ENCODE measurements around the gene ADCY2. TPM values are rescaled to one million over a fixed set of nuclear protein-coding genes. Genes with fewer than 3 reads are reported as not detected.

The ADCY2 gene
- total RNA-seq, 2 donors from 2014 or later = 5.2 to 17.7 TPM

DNA sequence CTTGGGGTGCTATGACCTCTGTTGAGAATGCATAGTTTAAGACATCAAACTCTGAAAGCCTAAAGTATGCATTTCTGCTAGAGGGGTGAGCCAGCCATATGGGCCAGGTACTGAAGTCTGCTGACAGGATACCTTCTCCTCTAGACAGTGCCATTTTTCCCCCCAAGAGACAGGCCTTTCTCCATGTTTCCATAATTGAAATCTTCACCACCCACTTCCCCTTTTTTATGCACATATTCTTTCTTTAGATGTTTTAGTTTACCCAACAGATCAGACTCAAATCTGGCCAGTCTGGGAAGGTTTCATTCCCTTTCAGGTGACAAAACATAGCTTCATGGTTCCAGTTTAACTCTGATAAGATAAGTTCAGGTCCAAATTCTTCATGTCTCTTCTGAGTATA lies 212.8 kb downstream of the ADCY2 start:
- Histone ChIP-seq H3K27ac (no peak overlapping the region), H3K36me3 (no peaks in the 10 kb centered on the region), H3K4me3 (no peak overlapping the region), H3K4me1 (replicated peaks) (no peaks in the 10 kb centered on the region), H3K27me3 (replicated peaks; ENCODE audit: insufficient read depth) (no peaks in the 10 kb centered on the region), H3K9me3 (no peaks in the 10 kb centered on the region)
- intact Hi-C loops (cut with DNase I) = no loop called here
- TF ChIP-seq POLR2A (IDR thresholded peaks at IDR 0.05) = no peak
- TF ChIP-seq POLR2AphosphoS5 (IDR thresholded peaks at IDR 0.05) = no peak
- TF ChIP-seq, protein P1, sequence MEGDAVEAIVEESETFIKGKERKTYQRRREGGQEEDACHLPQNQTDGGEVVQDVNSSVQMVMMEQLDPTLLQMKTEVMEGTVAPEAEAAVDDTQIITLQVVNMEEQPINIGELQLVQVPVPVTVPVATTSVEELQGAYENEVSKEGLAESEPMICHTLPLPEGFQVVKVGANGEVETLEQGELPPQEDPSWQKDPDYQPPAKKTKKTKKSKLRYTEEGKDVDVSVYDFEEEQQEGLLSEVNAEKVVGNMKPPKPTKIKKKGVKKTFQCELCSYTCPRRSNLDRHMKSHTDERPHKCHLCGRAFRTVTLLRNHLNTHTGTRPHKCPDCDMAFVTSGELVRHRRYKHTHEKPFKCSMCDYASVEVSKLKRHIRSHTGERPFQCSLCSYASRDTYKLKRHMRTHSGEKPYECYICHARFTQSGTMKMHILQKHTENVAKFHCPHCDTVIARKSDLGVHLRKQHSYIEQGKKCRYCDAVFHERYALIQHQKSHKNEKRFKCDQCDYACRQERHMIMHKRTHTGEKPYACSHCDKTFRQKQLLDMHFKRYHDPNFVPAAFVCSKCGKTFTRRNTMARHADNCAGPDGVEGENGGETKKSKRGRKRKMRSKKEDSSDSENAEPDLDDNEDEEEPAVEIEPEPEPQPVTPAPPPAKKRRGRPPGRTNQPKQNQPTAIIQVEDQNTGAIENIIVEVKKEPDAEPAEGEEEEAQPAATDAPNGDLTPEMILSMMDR (IDR thresholded peaks at IDR 0.05) = no peak
- no peak for DNase-seq (ENCODE audit: low spot score)

DNA sequence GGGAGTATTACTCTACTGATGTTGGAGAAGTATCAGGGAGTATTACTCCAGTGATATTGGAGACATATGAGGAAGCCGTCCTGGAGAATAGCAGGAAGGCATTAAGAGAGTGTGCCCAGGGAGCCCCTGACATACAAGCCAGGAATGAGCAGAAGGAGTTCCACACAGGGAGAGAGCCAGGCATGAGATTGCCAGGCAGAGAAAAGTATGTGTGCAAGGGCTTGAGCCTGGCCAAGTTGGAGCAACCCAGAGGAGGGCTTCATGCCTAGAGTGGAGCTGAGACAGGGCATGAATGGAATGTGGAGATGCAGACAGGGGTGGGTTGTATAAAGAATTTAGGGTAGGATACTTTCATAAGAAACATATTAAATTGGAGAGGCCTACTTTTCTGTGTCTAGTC lies 213.8 kb downstream of the ADCY2 start:
- Histone ChIP-seq H3K27ac (no peak overlapping the region), H3K9me3 (no peaks in the 10 kb centered on the region), H3K4me1 (replicated peaks) (no peaks in the 10 kb centered on the region), H3K27me3 (replicated peaks; ENCODE audit: insufficient read depth) (no peaks in the 10 kb centered on the region), H3K4me3 (no peak overlapping the region), H3K36me3 (no peaks in the 10 kb centered on the region)
- no peak for DNase-seq (ENCODE audit: low spot score)
- intact Hi-C loops (cut with DNase I) = no loop called here
- TF ChIP-seq, protein P1 (IDR thresholded peaks at IDR 0.05) = no peak
- 86% methylated on average over 1 of the region's 1 CpG for WGBS

DNA sequence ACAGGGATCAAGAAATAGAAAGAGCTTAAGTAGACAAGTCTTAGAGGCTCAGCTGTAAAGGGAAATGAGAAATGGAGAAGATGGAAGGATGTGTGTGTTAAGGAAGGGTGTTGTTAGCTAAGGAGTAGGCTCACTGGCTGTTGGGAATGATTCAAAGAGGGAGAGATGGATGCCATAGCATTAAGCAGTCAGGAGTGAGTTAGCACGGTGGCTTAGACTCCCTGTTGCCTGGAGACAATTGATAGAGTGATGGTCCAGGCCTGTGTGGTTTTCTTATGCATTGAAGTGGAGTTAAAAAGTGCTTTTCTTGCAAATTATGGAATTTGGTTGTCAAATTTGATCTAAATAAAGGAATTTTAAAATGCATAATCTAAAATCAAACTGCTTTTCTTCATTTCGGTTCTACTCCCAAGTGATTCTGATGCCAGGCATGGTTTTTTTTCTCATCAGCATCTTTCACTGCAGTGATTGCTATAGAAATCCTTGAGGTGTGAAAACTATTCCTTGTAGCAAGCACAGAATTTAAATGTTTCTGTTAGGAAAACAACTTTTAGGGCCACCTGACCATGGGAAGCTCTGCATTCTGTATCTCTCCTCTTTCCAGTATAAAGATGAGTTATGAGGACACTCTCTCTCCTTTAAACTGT lies 214.7 kb downstream of the ADCY2 start:
- H3K9me3 ChIP-seq = no peaks in the 10 kb centered on the region
- no peak for TF ChIP-seq POLR2AphosphoS5 (IDR thresholded peaks at IDR 0.05)
- no peak for TF ChIP-seq POLR2A (IDR thresholded peaks at IDR 0.05)
- TF ChIP-seq, protein P1 (IDR thresholded peaks at IDR 0.05) = no peak
- no peak overlapping the region for H3K27ac ChIP-seq
- intact Hi-C loops (cut with DNase I) = no loop called here
- no peak overlapping the region for H3K4me3 ChIP-seq
- DNase-seq (ENCODE audit: low spot score) = no peak
- 87% methylated on average over 2 of the region's 2 CpGs for WGBS
- H3K36me3 ChIP-seq = no peaks in the 10 kb centered on the region
- no peaks in the 10 kb centered on the region for H3K27me3 ChIP-seq (replicated peaks; ENCODE audit: insufficient read depth)
- no peaks in the 10 kb centered on the region for H3K4me1 ChIP-seq (replicated peaks)

DNA sequence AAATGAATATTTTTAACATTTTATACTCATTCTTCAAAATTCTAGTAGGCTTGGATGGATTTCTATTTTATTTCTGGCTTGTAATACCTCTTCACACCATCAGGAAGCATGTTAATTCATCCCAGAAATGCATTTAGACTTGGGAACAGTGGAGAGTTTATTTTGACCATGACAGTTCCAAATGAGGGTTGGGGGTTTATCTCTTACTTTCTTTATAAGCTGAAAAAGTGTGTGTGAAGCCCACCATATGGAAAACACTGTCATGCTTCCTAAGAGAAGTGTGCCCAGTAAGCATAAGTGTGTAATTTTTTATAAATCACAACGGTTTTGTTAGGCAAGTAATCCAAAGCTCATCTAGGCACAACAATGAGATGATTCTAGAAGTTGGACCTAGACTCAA lies 215.6 kb downstream of the ADCY2 start:
- Histone ChIP-seq H3K4me3 (no peak overlapping the region), H3K9me3 (no peaks in the 10 kb centered on the region), H3K4me1 (replicated peaks) (no peaks in the 10 kb centered on the region), H3K36me3 (no peaks in the 10 kb centered on the region), H3K27ac (no peak overlapping the region), H3K27me3 (replicated peaks; ENCODE audit: insufficient read depth) (no peaks in the 10 kb centered on the region)
- intact Hi-C loops (cut with DNase I) = no loop called here
- 75% methylated on average over 1 of the region's 1 CpG for WGBS
- DNase-seq (ENCODE audit: low spot score) = no peak
- TF ChIP-seq, protein P1 (IDR thresholded peaks at IDR 0.05) = no peak
- TF ChIP-seq POLR2AphosphoS5 (IDR thresholded peaks at IDR 0.05) (no peak), POLR2A (IDR thresholded peaks at IDR 0.05) (no peak)

DNA sequence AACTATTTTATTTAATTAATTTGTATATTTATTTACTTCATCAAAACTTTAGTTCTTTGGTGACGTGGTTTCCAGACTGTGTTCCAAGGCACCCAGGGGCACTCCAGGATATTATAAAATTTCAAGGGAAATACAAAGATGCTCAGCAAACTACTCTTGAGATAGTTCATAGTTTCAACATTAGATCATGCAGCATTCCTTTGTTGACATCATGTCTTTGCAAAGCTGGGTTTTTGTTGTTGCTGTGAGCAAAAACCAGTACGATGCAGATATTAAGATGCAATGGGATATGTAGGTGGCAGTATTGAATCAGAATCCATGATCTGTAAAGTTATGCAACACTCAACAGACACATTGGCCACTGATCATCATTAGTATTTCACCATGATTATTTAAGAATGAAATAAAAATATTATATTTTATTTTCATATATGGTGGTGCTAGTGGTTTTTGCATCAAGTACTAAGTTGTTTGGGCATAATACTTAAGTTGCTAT lies 219.7 kb downstream of the ADCY2 start:
- DNase-seq (ENCODE audit: low spot score) = no peak
- H3K4me1 ChIP-seq (replicated peaks) = no peaks in the 10 kb centered on the region
- H3K27me3 ChIP-seq (replicated peaks; ENCODE audit: insufficient read depth) = no peaks in the 10 kb centered on the region
- intact Hi-C loops (cut with DNase I) = no loop called here
- no peak overlapping the region for H3K4me3 ChIP-seq
- TF ChIP-seq POLR2AphosphoS5 (IDR thresholded peaks at IDR 0.05) = no peak
- TF ChIP-seq POLR2A (IDR thresholded peaks at IDR 0.05) = no peak
- TF ChIP-seq, protein P1 (IDR thresholded peaks at IDR 0.05) = no peak
- H3K9me3 ChIP-seq = no peaks in the 10 kb centered on the region
- H3K36me3 ChIP-seq = no peaks in the 10 kb centered on the region
- WGBS = 82% methylated on average over 2 of the region's 2 CpGs
- H3K27ac ChIP-seq = no peak overlapping the region

All from prostate gland (tissue), 2 donors.